Activated naive CD4-positive, alpha-beta T cell treated with anti-CD3 and anti-CD28 coated beads, Interleukin-2, amount 10 ng/mL, durations not matched to agents 7 days and 5 days (primary cell): ENCODE results near the gene ORAI2.
"Not testable (repeated sequence)": the region's sequence is repeated elsewhere in the genome, so short reads cannot be mapped to it uniquely, and the experiment has no call there.

ENCODE experiments used
- CTCF ChIA-PET: fragments of 350-600 bp; sonication (Branson Sonifier 250); formaldehyde crosslinking; loops from one replicate; lab custom pipeline; 2021; ENCODE audit warnings: antibody characterized with exemption; lab: Charles Lee
- DNase-seq: peaks from one replicate; pipeline ENCODE4 v3.0.0-alpha.2; 2020
- H3K27ac Mint-ChIP-seq: one replicate; pipeline ENCODE4 v1.8.0; 2021; ENCODE audit warnings: mild to moderate bottlenecking, moderate library complexity, mixed read lengths
- H3K27me3 Mint-ChIP-seq: one replicate; pipeline ENCODE4 v1.8.0; 2021; ENCODE audit warnings: mild to moderate bottlenecking, mixed read lengths
- H3K36me3 Mint-ChIP-seq: one replicate; pipeline ENCODE4 v1.8.0; 2021; ENCODE audit warnings: mixed read lengths
- H3K4me1 Mint-ChIP-seq: one replicate; pipeline ENCODE4 v1.8.0; 2021; ENCODE audit warnings: mixed read lengths
- H3K4me3 Mint-ChIP-seq: one replicate; pipeline ENCODE4 v1.8.0; 2021; ENCODE audit warnings: mild to moderate bottlenecking, moderate library complexity, mixed read lengths
- H3K9me3 Mint-ChIP-seq: one replicate; pipeline ENCODE4 v1.8.0; 2021; ENCODE audit warnings: mixed read lengths

The ORAI2 gene

GRCh38 chr7:102471791-102472125 lies 38.4 kb downstream of the ORAI2 start:
- DNase-seq = no peak
- H3K4me3 Mint-ChIP-seq = no peak overlapping the region
- no peaks in the 10 kb centered on the region for H3K27me3 Mint-ChIP-seq
- peaks cover 1% of the 10 kb centered on the region for H3K36me3 Mint-ChIP-seq
- H3K27ac Mint-ChIP-seq = no peak overlapping the region
- CTCF ChIA-PET = interaction anchor here (1.4 kb wide), 1 partner anchor 64 kb away, joined by 4 read pairs; no protein-coding TSS in a partner anchor
- H3K9me3 Mint-ChIP-seq = no peaks in the 10 kb centered on the region
- H3K4me1 Mint-ChIP-seq = peaks cover 5% of the 10 kb centered on the region

- no peak overlapping the region for H3K4me3 Mint-ChIP-seq
- H3K9me3 Mint-ChIP-seq = no peaks in the 10 kb centered on the region
- H3K36me3 Mint-ChIP-seq = no peaks in the 10 kb centered on the region
- no peak for DNase-seq
- no peak overlapping the region for H3K27ac Mint-ChIP-seq
- no peaks in the 10 kb centered on the region for H3K4me1 Mint-ChIP-seq
- CTCF ChIA-PET = no interaction called here
- no peaks in the 10 kb centered on the region for H3K27me3 Mint-ChIP-seq
These were observed 39.0 kb downstream of the ORAI2 start for GRCh38 chr7:102472126-102473041.

- CTCF ChIA-PET = no interaction called here
- H3K4me3 Mint-ChIP-seq = no peak overlapping the region
These were observed 40.1 kb downstream of the ORAI2 start for GRCh38 chr7:102473271-102473991.

GRCh38 chr7:102474116-102474515 lies 40.7 kb downstream of the ORAI2 start:
- H3K9me3 Mint-ChIP-seq, H3K27me3 Mint-ChIP-seq, H3K4me1 Mint-ChIP-seq, CTCF ChIA-PET, H3K36me3 Mint-ChIP-seq, H3K27ac Mint-ChIP-seq, H3K4me3 Mint-ChIP-seq: not testable (repeated sequence)
- DNase-seq = peak; percentile 5

More at GRCh38 chr7:102473271-102473991, 40.1 kb downstream of the ORAI2 start:
- peak; percentile 19 for DNase-seq
- Mint-ChIP-seq H3K36me3 (no peaks in the 10 kb centered on the region), H3K4me1 (no peaks in the 10 kb centered on the region), H3K27me3 (no peaks in the 10 kb centered on the region), H3K9me3 (no peaks in the 10 kb centered on the region), H3K27ac (no peak overlapping the region)

- H3K4me3 Mint-ChIP-seq, H3K36me3 Mint-ChIP-seq, H3K4me1 Mint-ChIP-seq, H3K27me3 Mint-ChIP-seq, H3K9me3 Mint-ChIP-seq, CTCF ChIA-PET, H3K27ac Mint-ChIP-seq: not testable (repeated sequence)
- DNase-seq = peak; percentile 12
These were observed 41.5 kb downstream of the ORAI2 start for GRCh38 chr7:102474736-102475435.

- H3K36me3 Mint-ChIP-seq, H3K9me3 Mint-ChIP-seq, H3K27me3 Mint-ChIP-seq, CTCF ChIA-PET, H3K4me1 Mint-ChIP-seq: not testable (repeated sequence)
- H3K27ac Mint-ChIP-seq = peak within 1 kb of the TSS; percentile 88
- peak; percentile 96 for DNase-seq
- H3K4me3 Mint-ChIP-seq = peak within 1 kb of the TSS; percentile 88
These were observed 45.2 kb downstream of the ORAI2 start, which contains the start of gene POLR2J for GRCh38 chr7:102478314-102479208. Gene POLR2J, minus strand, starts transcription at chr7:102478922. Its CDS starts 62 bp downstream, at chr7:102478860.

- H3K4me1 Mint-ChIP-seq, H3K9me3 Mint-ChIP-seq, H3K4me3 Mint-ChIP-seq, CTCF ChIA-PET, DNase-seq, H3K36me3 Mint-ChIP-seq, H3K27me3 Mint-ChIP-seq, H3K27ac Mint-ChIP-seq: not testable (repeated sequence)
These were observed 45.8 kb downstream of the ORAI2 start for GRCh38 chr7:102479209-102479584.

GRCh38 chr7:102479982-102480637 lies 46.7 kb downstream of the ORAI2 start:
- H3K27ac Mint-ChIP-seq, H3K27me3 Mint-ChIP-seq, H3K9me3 Mint-ChIP-seq, H3K36me3 Mint-ChIP-seq, H3K4me1 Mint-ChIP-seq, CTCF ChIA-PET, H3K4me3 Mint-ChIP-seq: not testable (repeated sequence)
- peak; percentile 64 for DNase-seq

- H3K4me1 Mint-ChIP-seq, H3K27ac Mint-ChIP-seq, CTCF ChIA-PET, H3K36me3 Mint-ChIP-seq, H3K4me3 Mint-ChIP-seq, H3K9me3 Mint-ChIP-seq, H3K27me3 Mint-ChIP-seq, DNase-seq: not testable (repeated sequence)
These were observed 48.6 kb downstream of the ORAI2 start for GRCh38 chr7:102481962-102482361.

- H3K4me1 Mint-ChIP-seq, H3K27me3 Mint-ChIP-seq, H3K4me3 Mint-ChIP-seq, H3K36me3 Mint-ChIP-seq, H3K9me3 Mint-ChIP-seq, H3K27ac Mint-ChIP-seq, DNase-seq, CTCF ChIA-PET: not testable (repeated sequence)
These were observed 50.9 kb downstream of the ORAI2 start for GRCh38 chr7:102484317-102484716.

GRCh38 chr7:102490529-102491075 lies 57.2 kb downstream of the ORAI2 start:
- CTCF ChIA-PET, H3K9me3 Mint-ChIP-seq, H3K36me3 Mint-ChIP-seq, H3K4me3 Mint-ChIP-seq, H3K27ac Mint-ChIP-seq, H3K27me3 Mint-ChIP-seq, H3K4me1 Mint-ChIP-seq: not testable (repeated sequence)
- peak; percentile 55 for DNase-seq

- H3K4me3 Mint-ChIP-seq, H3K4me1 Mint-ChIP-seq, H3K9me3 Mint-ChIP-seq, H3K36me3 Mint-ChIP-seq, CTCF ChIA-PET, H3K27me3 Mint-ChIP-seq, H3K27ac Mint-ChIP-seq: not testable (repeated sequence)
- peak; percentile 57 for DNase-seq
These were observed 60.0 kb downstream of the ORAI2 start for GRCh38 chr7:102493220-102493935.

GRCh38 chr7:102494026-102494425 lies 60.7 kb downstream of the ORAI2 start:
- H3K4me3 Mint-ChIP-seq, H3K27me3 Mint-ChIP-seq, H3K36me3 Mint-ChIP-seq, CTCF ChIA-PET, H3K27ac Mint-ChIP-seq, H3K4me1 Mint-ChIP-seq, H3K9me3 Mint-ChIP-seq: not testable (repeated sequence)
- DNase-seq = peak; percentile 36
